Measurements from ENCODE around the gene RCN2. TPM values are rescaled to one million over a fixed set of nuclear protein-coding genes. Genes with fewer than 3 reads are reported as not detected.
A peak's percentile ranks its signal among the peaks of the same experiment; 100 is the strongest.
"Not testable (repeated sequence)": the region's sequence is repeated elsewhere in the genome, so short reads cannot be mapped to it uniquely, and the experiment has no call there.

The RCN2 gene
- polyA plus RNA-seq, 1 experiment = 123 TPM

DNA sequence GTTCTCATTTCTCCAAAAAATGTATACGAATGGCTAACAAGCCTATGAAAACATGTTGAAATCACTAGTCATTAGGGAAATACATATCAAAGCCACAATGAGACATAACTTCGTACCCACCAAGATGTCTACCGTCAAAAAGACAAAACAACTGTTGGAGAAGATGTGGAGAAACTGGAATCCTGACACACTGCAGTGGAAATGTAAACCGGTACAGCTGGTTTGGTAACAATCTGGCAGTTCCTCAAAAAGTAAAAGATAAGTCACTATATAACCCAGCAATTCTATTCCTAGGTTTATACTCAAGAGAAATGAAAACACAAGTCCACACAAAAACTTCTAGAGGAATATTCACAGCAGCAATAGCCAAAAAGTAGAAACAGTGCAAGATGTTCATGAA lies 33.4 kb upstream of the RCN2 start:
- no peak for DNase-seq (ENCODE audit: low read depth, low spot score)
- POLR2A ChIA-PET = no interaction called here
- Histone ChIP-seq H3K27ac (ENCODE audit: low read depth, low read length) (no peak overlapping the region), H3K4me3 (ENCODE audit: low read depth, low read length) (no peak overlapping the region), H3K27me3 (ENCODE audit: control insufficient read depth, insufficient read depth, low read length) (no peaks in the 10 kb centered on the region), H3K9me3 (ENCODE audit: control insufficient read depth, insufficient read depth, low read length) (no peaks in the 10 kb centered on the region; the same call in 1 of the 2 replicates)
- TF ChIP-seq, protein P1, sequence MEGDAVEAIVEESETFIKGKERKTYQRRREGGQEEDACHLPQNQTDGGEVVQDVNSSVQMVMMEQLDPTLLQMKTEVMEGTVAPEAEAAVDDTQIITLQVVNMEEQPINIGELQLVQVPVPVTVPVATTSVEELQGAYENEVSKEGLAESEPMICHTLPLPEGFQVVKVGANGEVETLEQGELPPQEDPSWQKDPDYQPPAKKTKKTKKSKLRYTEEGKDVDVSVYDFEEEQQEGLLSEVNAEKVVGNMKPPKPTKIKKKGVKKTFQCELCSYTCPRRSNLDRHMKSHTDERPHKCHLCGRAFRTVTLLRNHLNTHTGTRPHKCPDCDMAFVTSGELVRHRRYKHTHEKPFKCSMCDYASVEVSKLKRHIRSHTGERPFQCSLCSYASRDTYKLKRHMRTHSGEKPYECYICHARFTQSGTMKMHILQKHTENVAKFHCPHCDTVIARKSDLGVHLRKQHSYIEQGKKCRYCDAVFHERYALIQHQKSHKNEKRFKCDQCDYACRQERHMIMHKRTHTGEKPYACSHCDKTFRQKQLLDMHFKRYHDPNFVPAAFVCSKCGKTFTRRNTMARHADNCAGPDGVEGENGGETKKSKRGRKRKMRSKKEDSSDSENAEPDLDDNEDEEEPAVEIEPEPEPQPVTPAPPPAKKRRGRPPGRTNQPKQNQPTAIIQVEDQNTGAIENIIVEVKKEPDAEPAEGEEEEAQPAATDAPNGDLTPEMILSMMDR (IDR thresholded peaks at IDR 0.05; ENCODE audit: low read depth, low read length) = no peak
- CTCF ChIA-PET = no interaction called here

DNA sequence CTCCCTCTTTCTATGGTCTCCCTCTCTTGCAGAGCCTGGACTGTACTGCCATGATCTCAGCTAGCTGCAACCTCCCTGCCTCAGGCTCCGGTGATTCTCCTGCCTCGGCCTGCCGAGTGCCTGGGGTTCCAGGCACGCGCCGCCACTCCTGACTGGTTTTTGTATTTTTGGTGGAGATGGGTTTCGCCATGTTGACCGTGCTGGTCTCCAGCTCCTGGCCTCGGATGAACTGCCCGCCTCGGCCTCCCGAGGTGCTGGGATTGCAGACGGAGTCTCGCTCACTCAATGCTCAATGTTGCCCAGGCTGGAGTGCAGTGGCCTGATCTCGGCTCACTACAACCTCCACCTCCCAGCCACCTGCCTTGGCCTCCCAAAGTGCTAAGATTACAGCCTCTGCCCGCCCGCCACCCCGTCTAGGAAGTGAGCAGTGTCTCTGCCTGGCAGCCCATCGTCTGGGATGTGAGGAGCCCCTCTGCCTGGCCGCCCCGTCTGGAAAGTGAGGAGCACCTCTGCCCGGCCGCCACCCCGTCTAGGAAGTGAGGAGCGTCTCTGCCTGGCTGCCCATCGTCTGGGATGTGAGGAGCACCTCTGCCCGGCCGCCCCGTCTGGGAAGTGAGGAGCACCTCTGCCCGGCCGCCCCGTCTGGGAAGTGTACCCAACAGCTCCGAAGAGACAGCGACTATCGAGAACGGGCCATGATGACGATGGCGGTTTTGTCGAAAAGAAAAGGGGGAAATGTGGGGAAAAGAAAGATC lies 32.2 kb upstream of the RCN2 start:
- H3K27ac ChIP-seq (ENCODE audit: low read depth, low read length); CTCF ChIA-PET; POLR2A ChIA-PET; H3K4me3 ChIP-seq (ENCODE audit: low read depth, low read length); DNase-seq (ENCODE audit: low read depth, low spot score); H3K9me3 ChIP-seq (ENCODE audit: control insufficient read depth, insufficient read depth, low read length); H3K27me3 ChIP-seq (ENCODE audit: control insufficient read depth, insufficient read depth, low read length): not testable (repeated sequence)

DNA sequence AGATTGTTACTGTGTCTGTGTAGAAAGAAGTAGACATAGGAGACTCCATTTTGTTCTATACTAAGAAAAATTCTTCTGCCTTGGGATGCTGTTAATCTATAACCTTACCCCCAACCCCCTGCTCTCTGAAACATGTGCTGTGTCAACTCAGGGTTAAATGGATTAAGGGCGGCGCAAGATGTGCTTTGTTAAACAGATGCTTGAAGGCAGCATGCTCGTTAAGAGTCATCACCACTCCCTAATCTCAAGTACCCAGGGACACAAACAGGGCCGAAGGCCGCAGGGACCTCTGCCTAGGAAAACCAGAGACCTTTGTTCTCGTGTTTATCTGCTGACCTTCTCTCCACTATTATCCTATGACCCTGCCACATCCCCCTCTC lies 31.6 kb upstream of the RCN2 start:
- CTCF ChIA-PET; H3K9me3 ChIP-seq (ENCODE audit: control insufficient read depth, insufficient read depth, low read length); POLR2A ChIA-PET: not testable (repeated sequence)

DNA sequence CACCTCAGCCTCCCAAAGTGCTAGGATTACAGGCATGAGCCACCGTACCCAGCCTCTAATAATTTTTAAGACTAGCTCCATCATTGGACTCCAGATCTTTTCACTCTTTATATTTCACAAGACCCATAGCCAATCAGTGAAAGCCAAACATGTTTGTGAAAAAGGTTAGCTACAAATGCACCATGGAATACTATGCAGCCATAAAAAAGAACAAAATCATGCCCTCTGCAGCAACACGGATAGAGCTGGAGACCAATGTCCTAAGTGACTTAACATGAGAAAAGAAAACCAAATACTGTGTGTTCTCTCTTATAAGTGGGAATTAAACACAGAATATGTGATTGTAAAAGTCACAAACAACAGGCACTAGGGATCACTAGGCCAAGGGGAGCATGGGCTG lies 29.6 kb upstream of the RCN2 start:
- no peak overlapping the region for H3K27ac ChIP-seq (ENCODE audit: low read depth, low read length)
- TF ChIP-seq, protein P1 (IDR thresholded peaks at IDR 0.05; ENCODE audit: low read depth, low read length) = no peak
- H3K9me3 ChIP-seq (ENCODE audit: control insufficient read depth, insufficient read depth, low read length) = no peaks in the 10 kb centered on the region; the same call in 1 of the 2 replicates
- ChIA-PET POLR2A (interaction anchor here (0.7 kb wide), 1 partner anchor 160 kb away, joined by 4 read pairs; no protein-coding TSS in a partner anchor), CTCF (no interaction called here)
- DNase-seq (ENCODE audit: low read depth, low spot score) = no peak
- H3K4me3 ChIP-seq (ENCODE audit: low read depth, low read length) = no peak overlapping the region
- H3K27me3 ChIP-seq (ENCODE audit: control insufficient read depth, insufficient read depth, low read length) = no peaks in the 10 kb centered on the region

More for the DNA sequence above, 31.6 kb upstream of the RCN2 start:
- not testable (repeated sequence) for DNase-seq (ENCODE audit: low read depth, low spot score); H3K27me3 ChIP-seq (ENCODE audit: control insufficient read depth, insufficient read depth, low read length); H3K4me3 ChIP-seq (ENCODE audit: low read depth, low read length); H3K27ac ChIP-seq (ENCODE audit: low read depth, low read length)

DNA sequence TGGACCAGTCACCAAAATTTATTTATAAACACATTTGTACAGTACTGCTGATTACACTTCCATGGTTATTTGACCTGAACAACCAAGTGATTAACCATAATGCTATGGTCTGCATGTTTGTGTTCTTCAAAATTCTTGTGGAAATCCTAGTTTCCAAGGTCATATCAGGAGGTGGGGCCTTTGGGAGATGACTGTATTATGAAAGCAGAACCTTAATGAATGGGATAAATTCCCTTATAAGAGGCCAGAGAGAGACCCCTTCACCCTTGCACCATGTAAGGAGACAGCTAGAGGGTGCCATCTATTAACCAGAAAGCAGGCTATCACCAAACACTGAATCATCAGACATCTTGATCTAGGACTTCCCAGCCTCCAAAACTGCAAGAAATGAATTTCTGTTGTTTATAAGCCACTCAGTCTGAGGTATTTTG lies 28.3 kb upstream of the RCN2 start:
- no peak overlapping the region for H3K27ac ChIP-seq (ENCODE audit: low read depth, low read length)
- ChIA-PET CTCF (no interaction called here), POLR2A (interaction anchor here (1.2 kb wide), 1 partner anchor 28 kb away, joined by 3 read pairs; the partner anchor contains the start of gene RCN2)
- H3K27me3 ChIP-seq (ENCODE audit: control insufficient read depth, insufficient read depth, low read length) = no peaks in the 10 kb centered on the region
- TF ChIP-seq, protein P1 (IDR thresholded peaks at IDR 0.05; ENCODE audit: low read depth, low read length) = peak; percentile 40
- no peaks in the 10 kb centered on the region; the same call in 1 of the 2 replicates for H3K9me3 ChIP-seq (ENCODE audit: control insufficient read depth, insufficient read depth, low read length)
- H3K4me3 ChIP-seq (ENCODE audit: low read depth, low read length) = no peak overlapping the region
- DNase-seq (ENCODE audit: low read depth, low spot score) = peak; percentile 26

DNA sequence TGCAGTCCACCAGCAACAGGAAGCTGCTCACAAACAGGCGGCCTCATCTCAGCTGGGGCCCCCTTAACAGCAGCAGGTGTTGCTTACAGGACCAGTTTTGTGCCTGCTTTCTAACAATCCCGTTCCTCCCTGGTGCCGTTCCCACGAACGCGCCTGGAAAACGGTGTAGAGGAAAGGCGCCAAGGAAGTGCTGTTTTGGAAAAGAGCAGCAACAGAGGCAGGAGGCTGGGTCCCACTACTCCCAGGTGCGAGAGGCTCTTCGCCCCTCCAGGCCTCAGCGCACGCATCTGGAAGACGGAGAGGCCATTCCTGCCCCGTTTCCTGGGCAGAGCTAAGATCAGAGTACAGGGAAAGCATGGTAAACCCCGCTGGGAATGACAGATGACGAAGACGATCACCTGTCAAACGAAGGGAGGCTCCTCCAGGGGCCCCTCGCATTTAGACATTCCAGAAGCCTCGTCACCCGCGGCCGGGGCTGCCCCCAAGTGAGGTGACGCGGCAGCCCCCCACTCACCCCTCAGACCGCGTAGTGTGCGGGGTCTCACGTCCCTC lies 27.0 kb upstream of the RCN2 start:
- ChIA-PET POLR2A (no interaction called here), CTCF (interaction anchor here (1.4 kb wide), 1 partner anchor 639 kb away, joined by 3 read pairs; no protein-coding TSS in a partner anchor)
- Histone ChIP-seq H3K27me3 (ENCODE audit: control insufficient read depth, insufficient read depth, low read length) (no peaks in the 10 kb centered on the region), H3K27ac (ENCODE audit: low read depth, low read length) (no peak overlapping the region), H3K4me3 (ENCODE audit: low read depth, low read length) (peak overlapping the region; percentile 84), H3K9me3 (ENCODE audit: control insufficient read depth, insufficient read depth, low read length) (no peaks in the 10 kb centered on the region; the same call in 1 of the 2 replicates)
- TF ChIP-seq, protein P1 (IDR thresholded peaks at IDR 0.05; ENCODE audit: low read depth, low read length) = no peak
- no peak for DNase-seq (ENCODE audit: low read depth, low spot score)
